Uterus (tissue), 4 donors: Measurements from ENCODE around the gene HNRNPA1. TPM values are rescaled to one million over a fixed set of nuclear protein-coding genes. Genes with fewer than 3 reads are reported as not detected.
"Not testable (repeated sequence)": the region's sequence is repeated elsewhere in the genome, so short reads cannot be mapped to it uniquely, and the experiment has no call there.

ENCODE experiments used
- DNase-seq, 2 donors: peaks; one replicate each; pipeline ENCODE4 v3.0.0-alpha.2; 2019 to 2020
- H3K27ac ChIP-seq, 2 donors: fragments of 200-600 bp; sonication (generic); 1 replicate in 1 of 2; 2 replicates in 1 of 2; pipeline ENCODE4 v1.5.1; 2016 to 2018
- H3K27me3 ChIP-seq, 2 donors: fragments of 200-600 bp; sonication (generic); one replicate each; pipeline ENCODE4 v1.5.1; 2018 to 2019; ENCODE audit warnings: control low read depth in 1 of 2
- H3K36me3 ChIP-seq, 2 donors: fragments of 200-600 bp; sonication (generic); one replicate each; pipeline ENCODE4 v1.5.1; 2019; ENCODE audit warnings: control low read depth in 1 of 2
- H3K4me1 ChIP-seq, 2 donors: fragments of 200-600 bp; sonication (generic); one replicate each; pipeline ENCODE4 v1.5.1; 2018 to 2019; ENCODE audit warnings: control low read depth in 1 of 2
- H3K4me3 ChIP-seq, 2 donors: fragments of 200-600 bp; sonication (generic); 1 replicate in 1 of 2; 2 replicates in 1 of 2; pipeline ENCODE4 v1.5.1; 2018 to 2019; ENCODE audit warnings: mild to moderate bottlenecking in 1 of 2
- H3K9me3 ChIP-seq, 2 donors: fragments of 200-600 bp; sonication (generic); one replicate each; pipeline ENCODE4 v1.5.1; 2019; ENCODE audit warnings: control low read depth in 1 of 2
- POLR2A ChIP-seq, 2 donors: fragments of 450-650 bp; IDR thresholded peaks; one replicate each; pipeline ENCODE4 v1.6.1; 2016; ENCODE audit warnings: antibody characterized with exemption in 2 of 2, mild to moderate bottlenecking in 1 of 2, moderate library complexity in 1 of 2
- intact Hi-C: fragments of 100-400 bp; cut with DNase I; formaldehyde crosslinking; loops from one replicate; pipeline ENCODE4 v1.15.1; 2023; ENCODE audit warnings: low total_unique reads
- total RNA-seq, 4 donors: library from RNA; depleted of rRNA in 3 of 4; stranded (reverse); fragments of >200 nt in 3 of 4; gene quantifications; one replicate each; pipeline versions ENCODE4 v1.1.0 to v1.2.4, GENCODE V29; 2014 to 2023
- TF ChIP-seq, protein P1 (sequence below), 4 experiments: fragments of 200-600 bp in 2 of 4; fragments of 450-650 bp in 2 of 4; sonication (generic) in 2 of 4; IDR thresholded peaks; one replicate each; pipeline ENCODE4 v1.5.1; 2016 to 2019; ENCODE audit warnings: antibody characterized with exemption in 4 of 4, mild to moderate bottlenecking in 2 of 4, moderate library complexity in 1 of 4
- donor health status: DM: yes; HTN: yes; CAD: no.

Gene HNRNPA1
- total RNA-seq, 4 donors from 2014 or later = 245 to 1,238 (median 796) TPM

- Histone ChIP-seq H3K36me3 (no peaks in the 10 kb centered on the region), H3K27ac (no peak overlapping the region), H3K9me3 (no peaks in the 10 kb centered on the region), H3K4me3 (no peak overlapping the region), H3K4me1 (no peaks in the 10 kb centered on the region), H3K27me3 (peaks cover 0 to 5% of the 10 kb centered on the region in 2 donors)
- intact Hi-C loops = no loop called here
- TF ChIP-seq, protein P1, sequence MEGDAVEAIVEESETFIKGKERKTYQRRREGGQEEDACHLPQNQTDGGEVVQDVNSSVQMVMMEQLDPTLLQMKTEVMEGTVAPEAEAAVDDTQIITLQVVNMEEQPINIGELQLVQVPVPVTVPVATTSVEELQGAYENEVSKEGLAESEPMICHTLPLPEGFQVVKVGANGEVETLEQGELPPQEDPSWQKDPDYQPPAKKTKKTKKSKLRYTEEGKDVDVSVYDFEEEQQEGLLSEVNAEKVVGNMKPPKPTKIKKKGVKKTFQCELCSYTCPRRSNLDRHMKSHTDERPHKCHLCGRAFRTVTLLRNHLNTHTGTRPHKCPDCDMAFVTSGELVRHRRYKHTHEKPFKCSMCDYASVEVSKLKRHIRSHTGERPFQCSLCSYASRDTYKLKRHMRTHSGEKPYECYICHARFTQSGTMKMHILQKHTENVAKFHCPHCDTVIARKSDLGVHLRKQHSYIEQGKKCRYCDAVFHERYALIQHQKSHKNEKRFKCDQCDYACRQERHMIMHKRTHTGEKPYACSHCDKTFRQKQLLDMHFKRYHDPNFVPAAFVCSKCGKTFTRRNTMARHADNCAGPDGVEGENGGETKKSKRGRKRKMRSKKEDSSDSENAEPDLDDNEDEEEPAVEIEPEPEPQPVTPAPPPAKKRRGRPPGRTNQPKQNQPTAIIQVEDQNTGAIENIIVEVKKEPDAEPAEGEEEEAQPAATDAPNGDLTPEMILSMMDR (IDR thresholded peaks at IDR 0.05) = no peak
- no peak for TF ChIP-seq POLR2A (IDR thresholded peaks at IDR 0.05)
- DNase-seq = peak; percentile 44 to 45
Measured at GRCh38 chr12:54306925-54307741, 26.6 kb downstream of the HNRNPA1 start.

DNA sequence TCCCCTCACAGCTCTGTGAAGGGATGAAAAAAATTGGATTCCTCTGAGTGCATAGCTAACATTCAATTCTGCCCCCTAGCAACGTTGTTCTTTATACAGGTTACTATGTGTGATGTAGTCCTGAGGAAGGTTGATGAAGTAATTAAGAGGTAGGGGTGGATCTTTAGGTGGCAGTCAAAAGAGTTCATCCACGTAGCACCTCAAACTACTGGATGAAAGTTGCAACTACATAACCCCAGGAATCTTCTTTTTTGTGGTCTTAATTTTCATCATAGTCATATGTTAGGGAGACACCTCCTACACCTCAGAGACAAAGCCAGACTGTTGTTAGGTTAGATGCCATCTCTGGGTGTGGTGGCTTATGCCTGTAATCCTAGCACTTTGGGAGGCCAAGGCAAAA lies 30.5 kb downstream of the HNRNPA1 start:
- Histone ChIP-seq H3K9me3 (no peaks in the 10 kb centered on the region), H3K27me3 (no peaks in the 10 kb centered on the region), H3K4me3 (no peak overlapping the region), H3K36me3 (no peaks in the 10 kb centered on the region), H3K27ac (no peak overlapping the region), H3K4me1 (no peaks in the 10 kb centered on the region)
- intact Hi-C loops = no loop called here
- no peak for DNase-seq
- TF ChIP-seq POLR2A (IDR thresholded peaks at IDR 0.05) = no peak
- TF ChIP-seq, protein P1 (IDR thresholded peaks at IDR 0.05) = no peak

DNA sequence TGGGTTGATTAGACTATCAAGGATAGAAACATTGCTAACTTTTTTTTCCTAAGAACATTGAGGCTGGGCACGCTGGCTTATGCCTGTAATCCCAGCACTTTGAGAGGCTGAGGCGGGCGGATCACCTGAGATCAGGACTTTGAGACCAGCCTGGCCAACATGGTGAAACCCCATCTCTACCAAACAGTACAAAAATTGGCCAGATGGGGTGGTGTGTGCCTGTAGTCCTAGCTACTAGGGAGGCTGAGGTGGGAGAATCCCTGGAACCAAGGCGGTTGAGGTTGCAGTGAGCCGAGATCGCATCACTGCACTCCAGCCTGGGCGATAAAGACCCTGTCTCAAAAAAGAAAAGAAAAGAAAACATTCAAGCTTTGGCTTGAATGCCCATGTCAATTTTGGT lies 31.8 kb downstream of the HNRNPA1 start:
- H3K4me3 ChIP-seq, H3K36me3 ChIP-seq, DNase-seq, intact Hi-C loops, H3K27ac ChIP-seq, H3K9me3 ChIP-seq, H3K27me3 ChIP-seq, H3K4me1 ChIP-seq: not testable (repeated sequence)

DNA sequence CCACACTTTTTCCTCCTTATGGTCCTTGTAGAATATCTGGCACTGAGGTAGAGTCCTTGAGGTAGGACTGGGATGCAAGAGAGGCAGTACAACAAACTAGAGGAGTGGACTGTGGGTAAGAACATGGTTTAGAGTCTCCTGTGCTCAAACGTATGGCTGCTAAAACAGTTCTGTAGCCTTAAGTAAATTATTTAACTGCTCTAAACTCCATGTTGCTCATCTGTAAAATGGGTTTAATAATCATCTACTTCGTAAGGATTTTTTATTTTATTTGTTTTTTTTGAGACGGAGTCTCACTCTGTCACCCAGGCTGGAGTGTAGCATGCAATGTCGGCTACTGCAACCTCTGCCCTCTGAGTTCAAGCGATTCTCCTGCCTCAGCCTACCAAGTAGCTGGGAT lies 40.8 kb downstream of the HNRNPA1 start:
- Histone ChIP-seq H3K36me3 (no peaks in the 10 kb centered on the region), H3K27ac (no peak overlapping the region), H3K9me3 (no peaks in the 10 kb centered on the region), H3K27me3 (no peaks in the 10 kb centered on the region), H3K4me3 (no peak overlapping the region), H3K4me1 (no peaks in the 10 kb centered on the region)
- intact Hi-C loops = no loop called here
- TF ChIP-seq POLR2A (IDR thresholded peaks at IDR 0.05) = no peak
- TF ChIP-seq, protein P1 (IDR thresholded peaks at IDR 0.05) = no peak
- DNase-seq = no peak

DNA sequence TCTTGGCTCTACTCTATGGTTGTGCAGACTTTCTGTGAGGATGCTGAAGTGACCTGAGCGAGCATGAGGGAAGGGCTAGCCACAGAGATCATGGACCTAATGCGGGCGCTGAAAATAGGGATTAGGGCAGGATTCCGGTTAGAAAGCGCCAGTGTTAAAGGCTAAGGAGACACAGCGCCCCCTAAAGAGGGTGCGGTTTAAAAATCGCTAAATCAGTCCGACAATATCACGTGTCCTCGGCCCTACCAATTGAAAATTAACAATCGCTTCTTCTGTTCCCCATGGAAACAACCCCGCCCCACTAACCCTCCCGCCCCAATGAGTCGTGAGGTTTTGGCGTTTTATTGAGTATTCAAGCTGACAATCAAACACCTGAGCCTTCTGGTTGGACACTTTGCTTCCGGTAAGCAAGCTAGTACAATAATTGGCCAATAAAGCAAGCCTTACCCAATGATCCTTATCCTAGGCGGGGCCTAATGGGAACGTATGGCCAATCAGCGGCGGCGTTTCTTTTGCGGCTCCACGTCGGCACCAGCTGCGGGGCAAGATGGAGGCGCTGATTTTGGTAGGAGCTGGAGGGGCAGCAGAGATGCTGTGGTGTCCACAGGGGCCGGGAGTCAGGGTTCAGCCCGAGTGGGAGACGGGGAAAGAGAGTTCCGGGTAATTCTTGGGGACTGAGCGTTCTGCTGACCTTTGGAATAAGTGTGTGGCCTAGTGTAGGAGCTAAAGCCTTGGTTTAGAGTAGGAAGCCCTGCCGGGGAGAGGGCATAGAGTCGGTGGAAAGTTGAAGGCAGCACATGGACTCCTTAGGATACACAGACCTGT lies 44.3 kb downstream of the HNRNPA1 start, which contains the start of gene COPZ1:
COPZ1 (plus strand) TSS at position 515 of the 825 bp plus-strand sequence; CDS start at position 548, 33 bp downstream.
- Histone ChIP-seq H3K36me3 (no peaks in the 10 kb centered on the region), H3K4me3 (peak within 1 kb of the TSS; percentile 75 to 86), H3K27ac (peak within 1 kb of the TSS; percentile 86 to 88), H3K4me1 (peaks cover 0 to 8% of the 10 kb centered on the region in 2 donors), H3K27me3 (no peaks in the 10 kb centered on the region), H3K9me3 (no peaks in the 10 kb centered on the region)
- DNase-seq = peak; percentile 93 to 98
- peak; percentile 64 to 77 for TF ChIP-seq POLR2A (IDR thresholded peaks at IDR 0.05)
- TF ChIP-seq, protein P1 (IDR thresholded peaks at IDR 0.05) = peak; percentile 57 to 69 (median 64)
- intact Hi-C loops = no loop called here

GRCh38 chr12:54325442-54326109 lies 45.0 kb downstream of the HNRNPA1 start:
- H3K27me3 ChIP-seq, H3K9me3 ChIP-seq, intact Hi-C loops, H3K36me3 ChIP-seq, DNase-seq: not testable (repeated sequence)
- peak overlapping the region; percentile 75 to 86 for H3K4me3 ChIP-seq
- H3K27ac ChIP-seq = peak overlapping the region; percentile 86 to 88
- peaks cover 0 to 14% of the 10 kb centered on the region in 2 donors for H3K4me1 ChIP-seq
